GM12878 (cell line): ENCODE measurements around the gene GPC2. TPM values are rescaled to one million over a fixed set of nuclear protein-coding genes. Genes with fewer than 3 reads are reported as not detected.

Experiments used
- ATF7 ChIP-seq: fragments of 450-650 bp; IDR thresholded peaks from 2 replicates; pipeline ENCODE4 v1.6.1; 2016; ENCODE audit warnings: low read depth, mild to moderate bottlenecking
- BMI1 ChIP-seq: fragments of 450-650 bp; IDR thresholded peaks from 2 replicates; pipeline ENCODE4 v1.6.1; 2016; ENCODE audit warnings: mild to moderate bottlenecking, moderate library complexity, borderline replicate concordance
- CEBPZ ChIP-seq: fragments of 150-350 bp; IDR thresholded peaks from 2 replicates; pipeline ENCODE4 v1.6.1; 2016; ENCODE audit warnings: low read depth, low read length
- CTCF ChIP-seq, 3 experiments: IDR thresholded peaks in 2 of 3; conservative IDR thresholded peaks in 1 of 3; 2 replicates each; pipeline ENCODE4 v1.5.1; 2011; ENCODE audit warnings: low read depth in 3 of 3, low read length in 3 of 3, mild to moderate bottlenecking in 3 of 3, control low read depth in 2 of 3, moderate library complexity in 2 of 3, inconsistent platforms in 1 of 3, mixed read lengths in 1 of 3; ENCODE audit not compliant: control insufficient read depth in 2 of 3, insufficient read depth in 1 of 3; ENCODE audit errors: extremely low read depth in 1 of 3
- ESRRA ChIP-seq: IDR thresholded peaks from 2 replicates; pipeline ENCODE4 v1.6.1; 2012; ENCODE audit warnings: mild to moderate bottlenecking, low read length, improper control_type of control experiment
- IKZF2 ChIP-seq, 2 experiments: fragments of 450-650 bp; IDR thresholded peaks; 2 replicates each; pipeline ENCODE4 v1.6.1; 2017; ENCODE audit warnings: mild to moderate bottlenecking in 2 of 2, moderate library complexity in 2 of 2
- MEF2B ChIP-seq: fragments of 450-650 bp; IDR thresholded peaks from 2 replicates; pipeline ENCODE4 v1.6.1; 2018; ENCODE audit warnings: mild to moderate bottlenecking, moderate library complexity; ENCODE audit not compliant: partially characterized antibody, poor library complexity, severe bottlenecking
- MLLT1 ChIP-seq: fragments of 450-650 bp; IDR thresholded peaks from 2 replicates; pipeline ENCODE4 v1.6.1; 2016; ENCODE audit warnings: mild to moderate bottlenecking
- NR2C1 ChIP-seq: fragments of 450-650 bp; IDR thresholded peaks from 2 replicates; pipeline ENCODE4 v1.6.1; 2017; ENCODE audit warnings: antibody characterized with exemption, mild to moderate bottlenecking, moderate library complexity
- POLR2A ChIP-seq: IDR thresholded peaks from 2 replicates; pipeline ENCODE4 v1.6.1; 2011; ENCODE audit warnings: low read depth, mild to moderate bottlenecking, low read length
- POLR2AphosphoS5 ChIP-seq: IDR thresholded peaks from 2 replicates; pipeline ENCODE4 v1.6.1; 2011; ENCODE audit warnings: mild to moderate bottlenecking, low read length, inconsistent platforms
- SPI1 ChIP-seq: IDR thresholded peaks from 2 replicates; pipeline ENCODE4 v1.6.1; 2011; ENCODE audit warnings: low read depth, mild to moderate bottlenecking, low read length, moderate library complexity, borderline replicate concordance; ENCODE audit not compliant: insufficient read depth
- TAF1 ChIP-seq: IDR thresholded peaks from 2 replicates; pipeline ENCODE4 v1.6.1; 2011; ENCODE audit warnings: mild to moderate bottlenecking, low read depth, low read length, borderline replicate concordance
- ZBTB33 ChIP-seq: fragments of 450-650 bp; IDR thresholded peaks from 2 replicates; pipeline ENCODE4 v1.6.1; 2017; ENCODE audit warnings: mild to moderate bottlenecking
- polyA plus RNA-seq, 11 experiments: library from polyadenylated mRNA; depleted of rRNA in 4 of 11; unstranded in 6 of 11; stranded (reverse) in 5 of 11; fragments of >200 nt; fragmentation: Nextera tagmentation in 4 of 11; fragmentation: Illumina TruSeq in 1 of 11; extraction: Ambion mirVana in 4 of 11; extraction: Trizol in 1 of 11; gene quantifications; 1 replicate in 1 of 11; 2 replicates in 10 of 11; pipeline versions ENCODE4 v1.2.1 to v1.2.3, GENCODE V29; 2011 to 2016; ENCODE audit warnings: inconsistent platforms in 2 of 11, missing spikeins in 2 of 11, low read depth in 1 of 11
- total RNA-seq, 4 experiments: library from RNA; depleted of rRNA in 3 of 4; stranded (reverse); fragments of >200 nt in 3 of 4; fragmentation: Illumina TruSeq in 1 of 4; extraction: Trizol in 1 of 4; gene quantifications; 2 replicates each; pipeline versions ENCODE4 v1.2.1 to v1.2.3, GENCODE V29; 2013 to 2021
- TF ChIP-seq, protein P1 (sequence below): fragments of 450-650 bp; IDR thresholded peaks from 2 replicates; pipeline ENCODE4 v1.6.1; 2016; ENCODE audit warnings: mild to moderate bottlenecking, moderate library complexity, borderline replicate concordance
- TF ChIP-seq, protein P2 (sequence below): IDR thresholded peaks from 2 replicates; pipeline ENCODE4 v1.6.1; 2012; ENCODE audit warnings: low read depth, low read length, improper control_type of control experiment

GPC2 gene
- total and polyA plus RNA-seq, 10 of the 15 experiments (the other 5 are each of a cell fraction or from before 2014, with no cell fraction given): 0.19 to 6.3 (median 0.77) TPM

DNA sequence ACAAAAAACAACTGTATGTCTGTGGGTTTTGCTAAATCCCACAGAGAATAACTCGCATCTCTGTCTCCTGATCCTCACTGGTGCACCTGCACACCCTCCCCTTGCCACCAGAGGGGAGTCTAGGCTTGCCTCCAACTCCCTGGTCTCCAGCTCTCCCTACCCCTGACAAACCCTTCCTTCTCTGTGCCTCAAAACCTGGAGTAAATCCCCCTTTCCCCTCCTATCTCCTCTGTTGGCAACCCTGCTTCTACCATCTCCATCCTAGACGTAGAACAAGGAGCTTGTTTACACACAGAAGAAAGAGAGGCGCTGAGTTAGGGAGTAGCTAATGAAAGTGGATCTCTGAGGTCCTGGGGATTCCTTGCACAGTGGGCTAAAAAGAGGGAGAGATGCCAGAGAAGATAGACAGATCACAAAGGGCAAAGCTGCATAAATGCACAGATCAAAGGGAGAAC lies 44.5 kb downstream of the GPC2 start (continued):
- no peak for TF ChIP-seq ZBTB33
- peak; percentile 96 to 97 (median 97); a peak in 5 of 6 replicates for TF ChIP-seq CTCF (IDR thresholded peaks at IDR 0.05 in 2 of 3, conservative IDR thresholded peaks at IDR 0.05 in 1 of 3; ENCODE audit: control insufficient read depth in 2 of 3, extremely low read depth in 1 of 3, insufficient read depth in 1 of 3, low read depth in 3 of 3, low read length in 3 of 3)
- no peak for TF ChIP-seq POLR2AphosphoS5
- TF ChIP-seq, protein P1, sequence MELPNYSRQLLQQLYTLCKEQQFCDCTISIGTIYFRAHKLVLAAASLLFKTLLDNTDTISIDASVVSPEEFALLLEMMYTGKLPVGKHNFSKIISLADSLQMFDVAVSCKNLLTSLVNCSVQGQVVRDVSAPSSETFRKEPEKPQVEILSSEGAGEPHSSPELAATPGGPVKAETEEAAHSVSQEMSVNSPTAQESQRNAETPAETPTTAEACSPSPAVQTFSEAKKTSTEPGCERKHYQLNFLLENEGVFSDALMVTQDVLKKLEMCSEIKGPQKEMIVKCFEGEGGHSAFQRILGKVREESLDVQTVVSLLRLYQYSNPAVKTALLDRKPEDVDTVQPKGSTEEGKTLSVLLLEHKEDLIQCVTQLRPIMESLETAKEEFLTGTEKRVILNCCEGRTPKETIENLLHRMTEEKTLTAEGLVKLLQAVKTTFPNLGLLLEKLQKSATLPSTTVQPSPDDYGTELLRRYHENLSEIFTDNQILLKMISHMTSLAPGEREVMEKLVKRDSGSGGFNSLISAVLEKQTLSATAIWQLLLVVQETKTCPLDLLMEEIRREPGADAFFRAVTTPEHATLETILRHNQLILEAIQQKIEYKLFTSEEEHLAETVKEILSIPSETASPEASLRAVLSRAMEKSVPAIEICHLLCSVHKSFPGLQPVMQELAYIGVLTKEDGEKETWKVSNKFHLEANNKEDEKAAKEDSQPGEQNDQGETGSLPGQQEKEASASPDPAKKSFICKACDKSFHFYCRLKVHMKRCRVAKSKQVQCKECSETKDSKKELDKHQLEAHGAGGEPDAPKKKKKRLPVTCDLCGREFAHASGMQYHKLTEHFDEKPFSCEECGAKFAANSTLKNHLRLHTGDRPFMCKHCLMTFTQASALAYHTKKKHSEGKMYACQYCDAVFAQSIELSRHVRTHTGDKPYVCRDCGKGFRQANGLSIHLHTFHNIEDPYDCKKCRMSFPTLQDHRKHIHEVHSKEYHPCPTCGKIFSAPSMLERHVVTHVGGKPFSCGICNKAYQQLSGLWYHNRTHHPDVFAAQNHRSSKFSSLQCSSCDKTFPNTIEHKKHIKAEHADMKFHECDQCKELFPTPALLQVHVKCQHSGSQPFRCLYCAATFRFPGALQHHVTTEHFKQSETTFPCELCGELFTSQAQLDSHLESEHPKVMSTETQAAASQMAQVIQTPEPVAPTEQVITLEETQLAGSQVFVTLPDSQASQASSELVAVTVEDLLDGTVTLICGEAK: no peak
- no peak for TF ChIP-seq POLR2A
- TF ChIP-seq SPI1: no peak
- TF ChIP-seq BMI1: no peak
- TF ChIP-seq NR2C1: no peak
- no peak for TF ChIP-seq MEF2B
- TF ChIP-seq MLLT1: 0 out of 2 replicates have a peak, but pooled peaks have one; percentile 50
- TF ChIP-seq, protein P2, sequence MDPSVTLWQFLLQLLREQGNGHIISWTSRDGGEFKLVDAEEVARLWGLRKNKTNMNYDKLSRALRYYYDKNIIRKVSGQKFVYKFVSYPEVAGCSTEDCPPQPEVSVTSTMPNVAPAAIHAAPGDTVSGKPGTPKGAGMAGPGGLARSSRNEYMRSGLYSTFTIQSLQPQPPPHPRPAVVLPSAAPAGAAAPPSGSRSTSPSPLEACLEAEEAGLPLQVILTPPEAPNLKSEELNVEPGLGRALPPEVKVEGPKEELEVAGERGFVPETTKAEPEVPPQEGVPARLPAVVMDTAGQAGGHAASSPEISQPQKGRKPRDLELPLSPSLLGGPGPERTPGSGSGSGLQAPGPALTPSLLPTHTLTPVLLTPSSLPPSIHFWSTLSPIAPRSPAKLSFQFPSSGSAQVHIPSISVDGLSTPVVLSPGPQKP: no peak
- TF ChIP-seq IKZF2 (IDR thresholded peaks at IDR 0.05): no peak
- TF ChIP-seq ATF7: 0 out of 2 replicates have a peak, but pooled peaks have one; percentile 14
- TF ChIP-seq TAF1: no peak
- no peak for TF ChIP-seq CEBPZ
- TF ChIP-seq ESRRA: no peak
